HG02571 (cell line): ENCODE measurements around the gene CAPN15.
A peak's percentile ranks its signal among the peaks of the same experiment; 100 is the strongest.

Experiments used
- ATAC-seq: cut with Tn5 transposase; IDR thresholded peaks from one replicate; pipeline ENCODE4 v1.9.1; 2021; ENCODE audit warnings: mild to moderate bottlenecking, moderate library complexity; ENCODE audit not compliant: unreplicated experiment

The CAPN15 gene

DNA sequence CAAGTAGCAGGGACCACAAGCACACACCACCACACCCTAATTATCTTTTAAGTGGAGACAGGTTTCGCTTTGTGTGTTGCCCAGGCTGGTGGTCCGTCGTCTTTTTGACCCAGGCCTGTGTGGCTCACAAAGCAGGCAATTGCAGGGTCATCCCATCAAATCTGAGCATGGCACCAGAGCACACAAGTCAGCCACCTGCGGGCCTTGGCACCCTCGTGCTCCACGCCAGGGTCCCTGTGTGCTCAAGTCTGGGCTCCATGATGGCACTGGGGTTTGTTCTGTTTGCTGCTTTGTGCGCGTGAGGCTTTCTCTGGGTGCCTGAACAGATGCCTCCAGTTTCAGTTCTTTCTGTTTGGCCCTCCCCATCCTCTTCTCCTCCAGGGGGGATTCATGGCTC is 2.4 kb upstream of the CAPN15 start:
- ATAC-seq: no peak

DNA sequence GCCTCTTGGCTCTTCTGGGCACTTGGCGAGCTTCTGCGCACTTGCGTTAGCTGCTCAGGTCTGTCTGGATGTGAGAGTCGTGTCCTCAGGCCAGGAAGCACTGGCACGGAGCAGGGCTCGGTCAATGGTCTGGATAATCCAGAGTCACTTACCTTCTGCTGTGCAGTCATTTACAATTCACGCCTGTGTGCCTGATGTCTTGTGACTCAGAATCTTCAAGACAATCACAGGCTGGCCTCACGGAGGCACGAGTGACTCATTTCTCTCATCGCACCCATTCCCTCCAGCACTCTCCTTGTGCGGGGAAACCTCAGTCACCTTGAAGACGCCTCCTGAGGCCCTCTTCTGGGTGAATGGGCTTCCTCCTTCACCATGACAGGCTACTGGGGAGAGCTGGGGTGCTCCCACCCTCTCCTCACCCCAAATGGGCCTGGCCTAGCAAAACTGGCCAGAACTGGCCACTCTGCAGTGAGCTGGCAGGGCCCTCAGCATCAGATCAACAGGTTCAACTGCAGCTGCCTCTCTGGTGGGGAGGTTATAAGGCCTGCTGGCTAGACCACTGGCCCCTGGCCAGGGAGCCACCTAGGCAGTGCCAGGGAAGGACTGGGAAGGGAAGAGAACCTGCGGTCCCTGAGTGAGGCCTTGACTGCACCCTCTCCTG is 1.9 kb upstream of the CAPN15 start:
- ATAC-seq: no peak

DNA sequence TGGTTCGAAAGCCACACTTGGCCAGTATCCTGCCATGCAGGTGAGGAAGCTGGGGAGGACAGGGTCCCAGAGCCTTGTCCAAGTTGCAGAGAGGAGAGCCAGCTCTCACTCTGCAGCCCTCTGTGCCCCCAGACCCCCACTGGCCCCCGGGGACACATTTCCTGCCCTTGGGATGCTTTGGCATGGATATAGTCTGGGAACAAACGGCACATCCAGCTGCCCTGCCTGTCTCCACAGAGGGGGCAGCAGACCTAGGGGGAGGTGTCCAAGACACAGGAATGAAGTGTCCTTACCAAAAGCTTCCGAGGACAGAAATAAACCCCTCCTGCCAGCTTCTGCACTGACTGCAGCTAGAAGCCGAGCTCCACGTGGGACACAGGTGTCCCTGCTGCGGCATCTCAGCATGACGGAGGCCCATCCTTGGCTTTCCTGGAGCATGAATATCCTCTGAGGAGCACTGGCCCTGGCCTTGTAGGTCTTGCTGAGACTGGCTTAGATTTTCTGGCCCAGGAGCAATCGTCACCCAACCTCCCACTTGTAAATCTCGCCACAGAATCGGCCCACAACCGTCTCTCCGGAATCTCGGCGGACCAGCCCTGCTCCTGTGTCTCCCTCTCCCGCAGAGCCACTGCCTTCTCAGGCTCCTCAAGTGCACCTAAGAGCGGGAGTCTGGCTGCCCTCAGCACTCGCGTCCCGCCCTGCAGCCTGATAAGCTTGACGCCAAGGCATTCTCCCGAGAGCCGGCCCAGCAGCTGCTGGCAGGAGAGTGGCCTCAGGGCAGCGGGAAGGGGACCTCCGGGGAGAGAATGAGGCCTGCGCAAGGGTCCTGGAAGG is 1.1 kb upstream of the CAPN15 start:
- peak; percentile 2 for ATAC-seq

DNA sequence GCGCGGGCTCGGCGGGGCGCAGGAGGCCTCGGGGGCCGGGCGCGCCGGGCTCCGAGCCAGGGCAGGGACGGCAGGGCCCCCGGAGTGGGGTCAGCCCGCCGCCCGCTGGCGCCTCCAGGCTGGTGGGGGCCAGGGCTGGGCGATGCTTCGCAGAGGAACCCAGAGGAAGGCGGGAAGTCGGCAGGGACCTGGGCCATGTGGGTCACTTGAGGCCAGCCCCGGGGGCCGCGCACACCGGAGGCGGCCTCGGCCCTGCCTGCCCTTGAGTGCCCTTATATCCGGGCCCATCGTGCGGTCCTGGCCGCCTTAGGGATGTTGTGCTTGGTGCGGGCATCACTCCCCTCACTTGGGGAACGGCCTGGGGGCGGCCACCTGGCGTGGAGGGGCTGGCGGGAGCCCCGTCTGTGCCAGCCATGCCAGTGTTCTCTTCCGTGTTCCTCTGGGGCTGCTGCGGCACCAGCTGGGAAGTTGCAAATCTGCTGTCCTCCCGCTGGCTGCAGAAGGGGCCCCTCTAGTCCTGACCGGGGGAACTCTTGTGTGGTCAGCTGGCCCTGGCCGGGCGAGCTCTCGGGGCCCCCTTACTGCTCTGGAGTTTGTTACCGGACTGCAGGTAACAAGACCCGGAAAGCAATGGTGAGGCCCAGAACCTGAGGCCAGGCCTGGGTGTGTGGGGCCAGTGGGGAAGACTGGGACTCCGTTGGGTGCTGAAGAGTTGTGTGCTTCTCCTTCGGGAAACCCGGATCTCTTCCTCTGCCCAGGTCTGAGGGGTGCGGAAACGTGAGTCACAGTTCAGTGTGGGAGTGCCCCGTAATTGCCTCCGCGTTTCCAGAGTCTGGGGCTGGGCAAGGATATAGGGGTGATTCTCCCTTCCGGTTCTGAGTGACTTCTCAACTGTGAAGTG is 849 bp downstream of the CAPN15 start:
- no peak for ATAC-seq

DNA sequence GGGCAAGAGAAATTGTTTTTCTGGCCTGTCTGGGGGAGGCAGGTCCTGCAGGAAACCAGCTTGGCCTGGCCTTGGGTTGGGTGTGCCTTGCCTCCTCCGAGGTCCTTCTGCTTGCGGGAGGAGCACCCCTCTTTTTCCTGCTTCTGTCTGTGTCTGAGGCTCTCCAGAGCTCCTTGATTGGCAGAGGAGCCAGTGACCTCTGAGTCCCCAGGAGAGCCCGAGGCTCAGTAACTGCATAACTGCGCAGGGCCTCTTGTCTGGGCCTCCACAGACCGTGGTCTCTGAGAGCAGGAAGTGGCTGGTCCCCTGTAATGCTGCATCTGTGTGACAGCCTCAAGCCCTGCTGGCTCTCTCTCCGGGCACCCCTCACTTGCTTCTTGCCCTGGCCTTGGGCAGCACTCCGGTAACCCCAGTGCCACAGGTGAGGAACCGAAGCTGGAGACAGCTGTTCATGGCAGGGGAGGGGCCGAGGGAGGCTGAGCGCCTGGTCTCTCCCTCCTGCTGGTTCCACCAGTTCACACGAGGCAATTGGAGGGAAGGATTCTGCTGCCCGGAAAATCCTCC is 1.6 kb downstream of the CAPN15 start:
- no peak for ATAC-seq

DNA sequence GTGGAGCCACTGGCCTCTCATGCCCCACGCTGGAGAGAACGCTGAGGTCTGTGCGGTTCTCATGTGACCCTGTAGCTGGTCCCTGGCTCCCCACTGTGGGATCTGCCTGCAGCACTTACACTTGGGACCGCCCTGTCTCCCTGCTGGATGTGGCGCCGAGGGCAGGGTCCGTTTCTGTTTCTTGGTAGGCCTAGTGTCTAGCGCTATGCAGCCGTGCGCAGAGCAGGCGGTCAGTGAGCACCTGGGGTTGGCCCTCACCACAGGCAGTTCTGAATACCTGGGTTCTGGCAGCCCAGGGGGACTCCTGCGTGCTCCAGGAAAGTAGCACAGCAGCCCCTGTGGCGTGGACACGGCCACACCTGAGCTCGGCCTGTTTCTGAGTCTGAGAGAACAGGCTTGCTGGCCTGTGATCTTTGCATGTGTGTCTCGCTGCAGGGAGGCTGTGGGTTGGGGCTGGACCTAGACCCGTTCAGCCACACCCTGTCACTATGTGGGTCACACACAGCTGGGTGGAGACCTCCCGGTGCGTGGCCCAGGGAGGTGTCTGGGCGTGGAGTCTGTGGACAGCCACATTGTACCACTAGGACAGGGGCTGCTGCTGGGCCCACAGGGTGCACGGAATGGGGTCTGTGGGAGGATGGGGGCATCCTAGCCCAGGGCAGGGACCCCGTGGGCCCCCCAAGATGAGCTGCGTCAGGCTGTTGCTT is 2.8 kb downstream of the CAPN15 start:
- no peak for ATAC-seq

DNA sequence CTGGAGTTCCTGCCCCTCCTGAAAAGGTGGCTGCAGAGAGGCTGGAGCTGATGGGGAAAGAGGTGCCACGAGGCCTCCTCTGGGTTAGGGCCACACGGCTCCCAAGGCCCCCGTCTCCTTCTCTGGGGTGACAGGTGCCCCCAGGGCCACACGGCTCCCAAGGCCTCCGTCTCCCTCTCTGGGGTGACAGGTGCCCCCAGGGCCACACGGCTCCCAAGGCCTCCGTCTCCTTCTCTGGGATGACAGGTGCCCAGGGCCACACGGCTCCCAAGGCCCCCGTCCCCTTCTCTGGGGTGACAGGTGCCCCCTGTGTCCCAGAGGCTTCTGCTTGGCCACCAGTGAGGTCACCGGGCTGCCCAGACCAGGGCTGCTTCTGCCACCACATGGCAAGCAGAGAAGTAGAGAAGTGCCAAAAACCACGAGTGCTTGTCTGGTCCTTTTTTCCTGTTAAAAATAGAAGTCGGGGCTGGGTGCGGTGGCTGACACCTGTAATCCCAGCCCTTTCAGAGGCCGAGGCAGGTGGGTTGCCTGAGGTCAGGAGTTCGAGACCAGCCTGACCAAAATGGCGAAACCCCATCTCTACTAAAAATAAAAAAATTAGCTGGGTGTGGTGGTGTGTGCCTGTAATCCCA is 4.1 kb downstream of the CAPN15 start:
- ATAC-seq: no peak

DNA sequence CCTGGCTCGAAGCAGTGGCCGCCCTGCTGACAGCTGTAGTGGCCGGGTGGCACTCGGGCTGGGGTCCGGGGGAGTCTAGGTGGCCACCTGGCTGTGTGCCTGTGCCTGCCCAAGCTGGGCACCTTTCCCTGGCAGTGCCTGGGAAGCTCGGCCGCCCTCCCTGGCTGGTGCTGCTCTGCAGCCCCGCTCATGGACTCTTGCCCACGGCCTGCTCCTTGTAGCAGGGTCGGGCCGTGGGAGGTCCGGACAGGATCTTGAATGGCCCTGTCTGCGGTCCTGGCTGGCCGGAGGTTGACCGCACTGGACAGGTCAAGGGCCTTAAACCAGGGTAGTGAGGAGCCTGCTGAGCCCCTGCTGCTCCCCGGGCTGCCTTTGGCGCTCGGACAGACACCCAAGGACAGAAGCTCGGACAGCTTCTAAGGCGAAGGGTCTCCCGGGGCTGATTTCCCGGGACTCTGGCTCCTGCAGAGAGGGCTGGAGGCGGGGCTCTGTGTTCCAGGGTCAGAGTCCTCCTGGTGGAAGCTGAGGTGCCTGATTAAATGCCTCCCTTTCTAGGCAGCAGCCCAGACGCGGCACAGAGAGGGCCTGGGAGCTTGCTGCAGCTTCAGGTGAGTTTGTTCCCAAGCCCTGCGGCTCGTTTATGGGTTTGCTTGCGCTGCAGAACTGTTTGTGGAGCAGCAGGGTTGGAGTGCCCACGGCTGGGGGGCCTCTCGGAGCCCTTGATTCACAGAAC is 6.0 kb downstream of the CAPN15 start:
- no peak for ATAC-seq

DNA sequence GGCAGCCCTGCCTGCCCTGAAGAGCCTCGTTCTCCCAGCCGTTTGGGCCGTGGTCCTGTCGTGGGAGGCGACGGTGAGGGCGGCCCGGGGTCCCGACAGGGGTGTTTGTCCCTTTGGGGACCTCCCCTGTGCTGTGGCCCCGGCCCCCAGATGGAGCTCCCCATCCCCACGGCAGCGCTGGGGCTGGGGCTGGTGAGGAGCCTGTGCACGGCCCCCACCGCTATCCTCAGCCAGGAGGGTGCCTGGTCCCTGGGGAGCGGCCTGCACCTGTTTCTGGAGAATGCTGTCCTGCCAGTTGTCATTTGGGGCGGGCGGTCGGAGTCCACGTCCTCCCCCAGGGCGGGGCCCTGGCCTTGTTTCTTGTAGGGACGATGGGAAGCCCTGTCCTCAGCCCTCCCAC is 6.6 kb downstream of the CAPN15 start:
- no peak for ATAC-seq

DNA sequence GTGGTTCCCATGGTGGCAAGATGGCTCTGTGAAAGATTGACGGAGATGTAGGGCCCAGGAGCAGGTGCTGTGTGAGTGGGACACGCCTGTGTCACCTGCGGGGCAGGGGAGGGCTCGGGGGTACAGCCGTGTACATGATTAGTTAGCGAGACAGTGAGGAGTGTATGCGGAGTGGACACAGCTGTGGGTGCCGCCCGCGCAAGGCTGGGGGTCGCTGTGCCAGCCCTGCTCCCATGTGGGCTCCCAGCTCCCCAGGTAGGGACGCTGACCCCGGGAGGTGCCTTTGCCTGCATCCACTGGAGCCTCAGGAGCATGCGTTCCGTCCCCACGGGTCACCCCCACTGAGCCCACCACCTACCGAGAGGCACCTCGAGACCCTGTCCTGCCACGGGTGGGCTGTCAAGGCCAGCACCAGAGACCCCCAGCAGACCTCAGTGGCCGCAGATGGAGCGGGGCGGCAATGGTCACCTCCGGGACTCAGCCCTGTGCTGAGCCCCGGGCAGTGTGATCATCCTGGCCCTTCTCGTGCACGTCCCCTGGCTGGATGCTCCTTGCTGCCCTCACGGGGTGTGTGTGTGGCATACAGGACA is 7.4 kb downstream of the CAPN15 start:
- ATAC-seq: no peak

DNA sequence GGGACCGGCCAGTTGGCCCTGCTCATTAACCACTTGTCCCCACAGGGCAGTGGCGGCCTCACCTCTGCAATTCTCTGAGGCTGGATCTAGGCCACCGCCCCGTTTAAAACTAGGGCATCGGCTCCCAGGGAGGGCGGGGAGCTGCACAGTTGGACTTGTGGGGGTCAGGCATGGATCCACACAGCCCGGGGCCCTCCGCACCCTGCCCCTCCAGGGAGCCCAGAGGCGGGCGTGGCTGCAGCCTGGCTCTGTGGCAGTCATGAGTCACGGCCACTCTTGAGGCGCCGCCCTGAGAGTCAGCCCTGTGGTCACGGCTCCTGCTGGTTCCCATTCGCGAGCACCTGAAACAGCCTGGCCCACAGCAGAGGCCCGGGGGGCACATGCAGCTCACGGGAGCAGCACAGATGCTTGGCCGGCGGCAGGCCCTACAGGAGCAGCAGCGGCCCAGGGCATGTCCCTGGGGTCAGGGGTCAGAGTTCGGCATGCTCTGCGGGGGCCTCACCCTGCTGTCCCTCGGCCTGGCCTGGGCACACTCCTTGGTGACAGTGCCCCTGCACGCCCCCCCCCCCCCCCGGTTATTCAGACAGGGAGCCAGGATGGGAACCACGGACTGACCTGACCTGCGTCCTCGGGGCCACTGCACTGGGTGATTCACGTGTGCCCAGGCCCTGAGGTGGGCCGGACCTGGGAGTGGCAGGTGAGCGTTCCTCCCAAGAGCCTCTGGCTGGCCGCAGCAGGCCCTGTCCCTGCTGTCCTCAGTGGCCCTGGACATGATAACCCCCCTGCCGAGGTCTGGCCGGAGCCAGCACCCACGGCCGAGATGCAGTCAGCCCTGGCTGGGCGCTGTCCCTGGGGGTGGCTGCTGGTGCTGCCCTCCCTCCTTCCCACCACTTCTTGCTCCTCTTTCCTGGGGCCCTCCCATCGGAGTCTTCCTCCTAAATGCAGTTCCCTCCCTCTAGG is 8.2 kb downstream of the CAPN15 start:
- no peak for ATAC-seq

DNA sequence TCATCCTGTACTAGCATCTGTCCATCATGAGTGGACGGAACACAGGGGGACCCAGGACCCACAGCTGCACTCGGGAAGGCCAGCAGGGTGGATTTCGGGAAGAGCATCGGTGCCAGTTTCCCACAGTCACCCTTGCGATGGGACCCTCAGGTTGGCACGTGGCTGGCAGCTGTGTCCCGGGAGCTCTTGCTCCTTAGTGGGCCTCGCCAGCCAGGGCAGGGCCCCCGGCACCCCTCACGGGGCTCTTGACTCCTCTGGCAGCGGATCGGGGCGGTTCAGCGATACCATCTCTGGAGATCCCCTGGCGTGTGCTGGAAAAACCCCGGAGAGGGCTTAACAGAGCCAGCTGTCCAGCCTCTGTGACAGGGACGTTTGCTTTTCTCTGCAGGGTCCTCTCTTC is 9.2 kb downstream of the CAPN15 start:
- no peak for ATAC-seq

DNA sequence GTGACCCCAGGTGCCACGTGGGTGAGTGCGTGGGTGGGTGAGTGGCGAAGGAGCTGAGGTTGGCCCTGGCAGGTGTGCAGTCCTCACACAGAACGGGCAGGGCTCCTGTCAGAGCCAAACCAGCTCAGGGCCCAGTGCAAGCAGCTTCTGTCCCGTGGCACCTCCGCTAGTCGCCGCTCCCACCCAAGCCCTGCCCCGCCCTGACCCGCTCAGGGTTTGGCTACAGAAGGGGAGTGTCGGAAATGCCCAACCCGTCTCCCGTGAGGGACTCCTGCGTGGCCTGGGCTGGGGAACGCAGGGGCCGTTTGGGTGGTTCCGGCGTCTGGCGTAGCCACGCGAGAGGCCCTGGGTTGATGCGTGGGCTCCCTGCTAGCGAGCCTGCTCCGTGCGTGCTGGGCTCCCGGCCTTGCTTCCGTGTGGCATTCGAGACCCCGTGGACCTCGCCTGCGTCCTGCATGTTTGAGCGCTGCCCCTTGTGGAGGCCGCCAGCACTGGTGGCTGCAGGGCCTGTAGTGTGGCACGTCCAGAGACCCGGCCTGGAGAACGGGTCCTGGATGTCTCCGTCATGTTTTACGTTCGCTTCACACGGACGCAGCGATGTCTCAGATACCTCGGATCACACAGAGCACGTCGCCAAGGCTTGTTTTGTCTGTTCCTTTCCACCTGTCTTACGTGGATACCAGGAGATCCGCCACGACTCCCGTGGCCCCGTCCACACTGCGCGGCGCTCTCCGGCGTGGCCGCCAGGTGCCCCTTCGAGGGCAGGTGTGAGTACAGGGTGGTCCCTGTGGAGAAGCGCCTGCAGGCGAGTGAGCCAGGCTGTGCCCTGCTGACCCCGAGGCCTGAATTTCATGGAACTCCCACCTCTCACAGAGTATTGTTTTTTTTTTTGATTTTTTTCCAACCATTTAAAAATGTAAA is 10.2 kb downstream of the CAPN15 start:
- no peak for ATAC-seq

DNA sequence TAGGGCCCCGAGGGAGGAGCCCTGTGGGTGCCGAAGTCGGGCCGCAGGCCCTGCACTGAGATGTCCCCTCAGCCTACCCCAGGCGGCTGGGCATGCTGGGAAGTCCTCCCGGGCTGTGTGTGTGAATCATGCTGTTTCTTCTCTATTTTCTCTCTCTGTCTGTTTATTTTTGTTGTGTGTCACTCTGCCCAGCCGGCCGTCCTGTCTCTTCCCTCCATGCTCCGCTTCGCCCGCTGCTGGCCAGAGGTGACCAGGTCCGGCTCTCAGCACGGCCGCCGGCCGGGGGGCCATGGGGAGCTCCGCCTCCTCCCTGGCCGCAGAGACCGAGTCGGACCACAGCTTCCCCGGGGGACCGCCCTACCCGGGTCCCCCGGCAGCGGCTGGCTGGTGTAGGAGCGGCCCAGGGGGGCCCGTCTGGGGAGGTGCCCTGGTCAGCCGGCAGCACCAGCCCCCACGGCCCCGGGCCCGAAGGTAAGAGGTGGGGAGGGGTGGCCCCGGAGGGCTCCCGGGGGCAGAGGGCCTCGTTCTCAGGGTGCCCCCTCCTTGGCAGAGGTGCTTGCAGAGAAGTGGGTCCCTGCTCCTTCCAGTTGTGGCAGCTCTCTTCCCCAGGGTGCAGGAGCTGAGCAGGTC is 12.5 kb downstream of the CAPN15 start:
- ATAC-seq: no peak

DNA sequence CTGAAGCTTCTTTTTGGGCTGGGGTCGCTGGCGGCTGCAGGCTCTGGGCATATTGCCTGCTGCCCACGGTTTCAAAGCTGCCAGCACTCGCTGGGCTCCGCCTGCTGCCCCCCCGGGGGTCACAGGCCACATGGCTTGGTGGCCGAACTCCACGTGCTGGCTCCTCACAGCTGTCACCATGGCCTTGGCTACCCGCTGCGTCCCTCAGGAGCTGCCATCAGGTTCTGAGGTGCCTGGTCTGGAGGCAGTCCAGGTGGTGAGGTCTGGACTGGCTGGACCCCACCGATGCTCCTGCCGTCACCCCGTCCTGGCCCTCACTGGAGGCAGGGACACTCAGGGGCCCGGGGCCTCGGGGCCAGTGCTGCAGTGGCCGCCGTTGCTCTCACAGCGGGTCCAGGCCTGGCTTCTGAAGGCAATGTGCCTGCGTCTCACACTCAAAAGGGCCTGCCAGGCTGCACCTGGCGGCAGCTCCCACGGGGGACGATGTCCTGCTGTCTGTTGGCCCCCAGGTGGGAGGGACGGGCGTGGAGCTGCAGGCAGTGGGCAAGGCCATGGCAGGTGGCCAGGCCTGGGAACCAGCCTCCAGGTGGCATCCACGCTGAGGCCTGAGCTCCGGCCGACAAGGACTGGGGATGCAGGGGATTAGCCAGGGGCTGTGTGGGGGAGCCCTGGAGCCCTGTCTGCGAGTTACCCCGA is 13.3 kb downstream of the CAPN15 start:
- ATAC-seq: no peak
